ENCODE measurements around the gene SELENOK.

- no peak for TF ChIP-seq ZNF780A (CRISPR knock-in tag; IDR thresholded peaks at IDR 0.05)
- no peak for TF ChIP-seq TBX3 (IDR thresholded peaks at IDR 0.05; ENCODE audit: borderline replicate concordance)
- no peak for TF ChIP-seq CTCF (CRISPR knock-in tag; IDR thresholded peaks at IDR 0.05)
- no peak for TF ChIP-seq ZSCAN20 (CRISPR knock-in tag; IDR thresholded peaks at IDR 0.05; ENCODE audit: borderline replicate concordance)
- TF ChIP-seq, protein P1, sequence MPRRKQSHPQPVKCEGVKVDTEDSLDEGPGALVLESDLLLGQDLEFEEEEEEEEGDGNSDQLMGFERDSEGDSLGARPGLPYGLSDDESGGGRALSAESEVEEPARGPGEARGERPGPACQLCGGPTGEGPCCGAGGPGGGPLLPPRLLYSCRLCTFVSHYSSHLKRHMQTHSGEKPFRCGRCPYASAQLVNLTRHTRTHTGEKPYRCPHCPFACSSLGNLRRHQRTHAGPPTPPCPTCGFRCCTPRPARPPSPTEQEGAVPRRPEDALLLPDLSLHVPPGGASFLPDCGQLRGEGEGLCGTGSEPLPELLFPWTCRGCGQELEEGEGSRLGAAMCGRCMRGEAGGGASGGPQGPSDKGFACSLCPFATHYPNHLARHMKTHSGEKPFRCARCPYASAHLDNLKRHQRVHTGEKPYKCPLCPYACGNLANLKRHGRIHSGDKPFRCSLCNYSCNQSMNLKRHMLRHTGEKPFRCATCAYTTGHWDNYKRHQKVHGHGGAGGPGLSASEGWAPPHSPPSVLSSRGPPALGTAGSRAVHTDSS (CRISPR knock-in tag; conservative IDR thresholded peaks at IDR 0.05), result no peak
- TF ChIP-seq, protein P2, sequence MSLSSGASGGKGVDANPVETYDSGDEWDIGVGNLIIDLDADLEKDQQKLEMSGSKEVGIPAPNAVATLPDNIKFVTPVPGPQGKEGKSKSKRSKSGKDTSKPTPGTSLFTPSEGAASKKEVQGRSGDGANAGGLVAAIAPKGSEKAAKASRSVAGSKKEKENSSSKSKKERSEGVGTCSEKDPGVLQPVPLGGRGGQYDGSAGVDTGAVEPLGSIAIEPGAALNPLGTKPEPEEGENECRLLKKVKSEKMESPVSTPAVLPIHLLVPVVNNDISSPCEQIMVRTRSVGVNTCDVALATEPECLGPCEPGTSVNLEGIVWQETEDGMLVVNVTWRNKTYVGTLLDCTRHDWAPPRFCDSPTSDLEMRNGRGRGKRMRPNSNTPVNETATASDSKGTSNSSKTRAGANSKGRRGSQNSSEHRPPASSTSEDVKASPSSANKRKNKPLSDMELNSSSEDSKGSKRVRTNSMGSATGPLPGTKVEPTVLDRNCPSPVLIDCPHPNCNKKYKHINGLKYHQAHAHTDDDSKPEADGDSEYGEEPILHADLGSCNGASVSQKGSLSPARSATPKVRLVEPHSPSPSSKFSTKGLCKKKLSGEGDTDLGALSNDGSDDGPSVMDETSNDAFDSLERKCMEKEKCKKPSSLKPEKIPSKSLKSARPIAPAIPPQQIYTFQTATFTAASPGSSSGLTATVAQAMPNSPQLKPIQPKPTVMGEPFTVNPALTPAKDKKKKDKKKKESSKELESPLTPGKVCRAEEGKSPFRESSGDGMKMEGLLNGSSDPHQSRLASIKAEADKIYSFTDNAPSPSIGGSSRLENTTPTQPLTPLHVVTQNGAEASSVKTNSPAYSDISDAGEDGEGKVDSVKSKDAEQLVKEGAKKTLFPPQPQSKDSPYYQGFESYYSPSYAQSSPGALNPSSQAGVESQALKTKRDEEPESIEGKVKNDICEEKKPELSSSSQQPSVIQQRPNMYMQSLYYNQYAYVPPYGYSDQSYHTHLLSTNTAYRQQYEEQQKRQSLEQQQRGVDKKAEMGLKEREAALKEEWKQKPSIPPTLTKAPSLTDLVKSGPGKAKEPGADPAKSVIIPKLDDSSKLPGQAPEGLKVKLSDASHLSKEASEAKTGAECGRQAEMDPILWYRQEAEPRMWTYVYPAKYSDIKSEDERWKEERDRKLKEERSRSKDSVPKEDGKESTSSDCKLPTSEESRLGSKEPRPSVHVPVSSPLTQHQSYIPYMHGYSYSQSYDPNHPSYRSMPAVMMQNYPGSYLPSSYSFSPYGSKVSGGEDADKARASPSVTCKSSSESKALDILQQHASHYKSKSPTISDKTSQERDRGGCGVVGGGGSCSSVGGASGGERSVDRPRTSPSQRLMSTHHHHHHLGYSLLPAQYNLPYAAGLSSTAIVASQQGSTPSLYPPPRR (CRISPR knock-in tag; IDR thresholded peaks at IDR 0.05; ENCODE audit: borderline replicate concordance), result no peak
- no peak for TF ChIP-seq ATAD3A (CRISPR knock-in tag; IDR thresholded peaks at IDR 0.05)
- TF ChIP-seq CHD2 (IDR thresholded peaks at IDR 0.05; ENCODE audit: low read depth, low read length), result no peak
- TF ChIP-seq CEBPB (IDR thresholded peaks at IDR 0.05; ENCODE audit: borderline replicate concordance, low read depth, low read length), result no peak
- no peak for TF ChIP-seq ZNF850 (CRISPR knock-in tag; conservative IDR thresholded peaks at IDR 0.05)
- no peak for TF ChIP-seq MXD1 (CRISPR knock-in tag; IDR thresholded peaks at IDR 0.05)
- TF ChIP-seq, protein P3, sequence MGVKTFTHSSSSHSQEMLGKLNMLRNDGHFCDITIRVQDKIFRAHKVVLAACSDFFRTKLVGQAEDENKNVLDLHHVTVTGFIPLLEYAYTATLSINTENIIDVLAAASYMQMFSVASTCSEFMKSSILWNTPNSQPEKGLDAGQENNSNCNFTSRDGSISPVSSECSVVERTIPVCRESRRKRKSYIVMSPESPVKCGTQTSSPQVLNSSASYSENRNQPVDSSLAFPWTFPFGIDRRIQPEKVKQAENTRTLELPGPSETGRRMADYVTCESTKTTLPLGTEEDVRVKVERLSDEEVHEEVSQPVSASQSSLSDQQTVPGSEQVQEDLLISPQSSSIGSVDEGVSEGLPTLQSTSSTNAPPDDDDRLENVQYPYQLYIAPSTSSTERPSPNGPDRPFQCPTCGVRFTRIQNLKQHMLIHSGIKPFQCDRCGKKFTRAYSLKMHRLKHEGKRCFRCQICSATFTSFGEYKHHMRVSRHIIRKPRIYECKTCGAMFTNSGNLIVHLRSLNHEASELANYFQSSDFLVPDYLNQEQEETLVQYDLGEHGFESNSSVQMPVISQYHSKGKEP (CRISPR knock-in tag; IDR thresholded peaks at IDR 0.05), result no peak
- TF ChIP-seq, protein P4, sequence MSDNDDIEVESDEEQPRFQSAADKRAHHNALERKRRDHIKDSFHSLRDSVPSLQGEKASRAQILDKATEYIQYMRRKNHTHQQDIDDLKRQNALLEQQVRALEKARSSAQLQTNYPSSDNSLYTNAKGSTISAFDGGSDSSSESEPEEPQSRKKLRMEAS (IDR thresholded peaks at IDR 0.05), result no peak
Measured at GRCh38 chr3:53846851-53847155, 44.9 kb downstream of the SELENOK start.
